ENCODE results near the gene HOXB2. TPM values are rescaled to one million over a fixed set of nuclear protein-coding genes. Genes with fewer than 3 reads are reported as not detected.
A peak's percentile ranks its signal among the peaks of the same experiment; 100 is the strongest.

HOXB2 gene
- total and polyA plus RNA-seq, 9 of the 15 experiments (the other 6 are each of a cell fraction or from before 2014, with no cell fraction given) = 2.1 to 97.7 (median 21.2) TPM

- TF ChIP-seq ZBTB2 (IDR thresholded peaks at IDR 0.05) = no peak
- TF ChIP-seq SAFB (IDR thresholded peaks at IDR 0.05; ENCODE audit: borderline replicate concordance, low read depth, low read length) = no peak
- TF ChIP-seq CBX8 (IDR thresholded peaks at IDR 0.05; ENCODE audit: borderline replicate concordance, extremely low read depth, low read depth, low read length, poor library complexity, severe bottlenecking) = no peak
- no peak for TF ChIP-seq PURB (CRISPR knock-in tag; IDR thresholded peaks at IDR 0.05; ENCODE audit: low read depth)
- no peak for TF ChIP-seq EHMT2 (IDR thresholded peaks at IDR 0.05)
- TF ChIP-seq PHB2 (IDR thresholded peaks at IDR 0.05; ENCODE audit: low read depth) = no peak
- no peak for TF ChIP-seq RBM34 (IDR thresholded peaks at IDR 0.05; ENCODE audit: borderline replicate concordance, insufficient read depth, low read length)
- TF ChIP-seq CHD7 (IDR thresholded peaks at IDR 0.05; ENCODE audit: low read depth, low read length) = no peak
- TF ChIP-seq ZNF146 (CRISPR knock-in tag; IDR thresholded peaks at IDR 0.05; ENCODE audit: unreplicated experiment) = no peak
- 0 out of 6 replicates have a peak, but pooled peaks of 1 of the 3 experiments have one; percentile 26 for TF ChIP-seq ZBTB11 (CRISPR knock-in tag; IDR thresholded peaks at IDR 0.05)
- 0 out of 2 replicates have a peak, but pooled peaks have one; percentile 0 for TF ChIP-seq ZNF584 (CRISPR knock-in tag; IDR thresholded peaks at IDR 0.05; ENCODE audit: low read depth)
These were observed 630 bp upstream of the HOXB2 start (continued) for GRCh38 chr17:48545539-48545938.
